ENCODE measurements around the gene FKBP14. TPM values are rescaled to one million over a fixed set of nuclear protein-coding genes. Genes with fewer than 3 reads are reported as not detected.

Gene FKBP14
- total RNA-seq: 10 to 100 TPM; 14.3 to 17.6 TPM
- long read RNA-seq, full-length matches to known transcripts: 20 of 23 reads
- long read RNA-seq, partial matches to known transcripts: 0 of 23 reads
- long read RNA-seq, other reads (novel, unspliced or antisense): 3 of 23 reads

GRCh38 chr7:30026229-30027064 is at the start of gene FKBP14:
FKBP14 (minus strand) TSS chr7:30026702; CDS start chr7:30026508, 194 bp downstream.
- intact Hi-C loops (cut with DNase I): no loop called here
- peak; percentile 98 for DNase-seq
- peak; percentile 93 to 95 for ATAC-seq

- intact Hi-C loops (cut with DNase I): no loop called here
- peak in 1 of 2 donors; percentile 34 for ATAC-seq
- no peak for DNase-seq
Measured at GRCh38 chr7:30074422-30075030, 48.0 kb upstream of the FKBP14 start.

GRCh38 chr7:30072735-30073134 is 46.2 kb upstream of the FKBP14 start:
- intact Hi-C loops (cut with DNase I): no loop called here
- no peak for DNase-seq
- no peak for ATAC-seq

- intact Hi-C loops (cut with DNase I): no loop called here
- DNase-seq: no peak
- no peak for ATAC-seq
Measured at GRCh38 chr7:30070052-30070451, 43.5 kb upstream of the FKBP14 start.

- intact Hi-C loops (cut with DNase I): loop anchor here in 1 of 2 donors (10.0 kb wide), 1 partner anchor 324 kb away; no protein-coding TSS in a partner anchor
- DNase-seq (no peak), ATAC-seq (no peak)
Measured at GRCh38 chr7:30069096-30069867, 42.8 kb upstream of the FKBP14 start.

- DNase-seq (no peak), ATAC-seq (peak; percentile 44 to 82)
- intact Hi-C loops (cut with DNase I): loop anchor here in 1 of 2 donors (10.0 kb wide), 1 partner anchor 323 kb away; no protein-coding TSS in a partner anchor
Measured at GRCh38 chr7:30068117-30068516, 41.6 kb upstream of the FKBP14 start.

GRCh38 chr7:30066687-30067086 is 40.2 kb upstream of the FKBP14 start:
- ATAC-seq: no peak
- intact Hi-C loops (cut with DNase I): loop anchor here in 1 of 2 donors (10.0 kb wide), 1 partner anchor 322 kb away; no protein-coding TSS in a partner anchor

GRCh38 chr7:30065746-30066145 is 39.2 kb upstream of the FKBP14 start:
- no peak for DNase-seq
- intact Hi-C loops (cut with DNase I): loop anchor here in 1 of 2 donors (10.0 kb wide), 1 partner anchor 321 kb away; no protein-coding TSS in a partner anchor
- ATAC-seq: no peak

More at GRCh38 chr7:30066687-30067086, 40.2 kb upstream of the FKBP14 start:
- DNase-seq: no peak

GRCh38 chr7:30062587-30062986 is 36.1 kb upstream of the FKBP14 start:
- intact Hi-C loops (cut with DNase I): loop anchor here in 1 of 2 donors (5.0 to 10.0 kb wide), 2 partner anchors 115 to 318 kb away; no protein-coding TSS in a partner anchor
- peak; percentile 67 to 85 for ATAC-seq
- DNase-seq: no peak

GRCh38 chr7:30061786-30062185 is 35.3 kb upstream of the FKBP14 start:
- peak; percentile 43 for DNase-seq
- ATAC-seq: peak; percentile 89 to 94
- intact Hi-C loops (cut with DNase I): loop anchor here in 1 of 2 donors (5.0 to 10.0 kb wide), 2 partner anchors 114 to 317 kb away; no protein-coding TSS in a partner anchor

GRCh38 chr7:30057741-30058140 is 31.2 kb upstream of the FKBP14 start:
- intact Hi-C loops (cut with DNase I): no loop called here
- no peak for ATAC-seq
- no peak for DNase-seq

GRCh38 chr7:30053068-30053467 is 26.6 kb upstream of the FKBP14 start:
- intact Hi-C loops (cut with DNase I): no loop called here
- DNase-seq: no peak
- ATAC-seq: no peak

GRCh38 chr7:30049173-30049572 is 22.7 kb upstream of the FKBP14 start:
- ATAC-seq (no peak), DNase-seq (no peak)
- intact Hi-C loops (cut with DNase I): no loop called here

- no peak for DNase-seq
- intact Hi-C loops (cut with DNase I): no loop called here
- no peak for ATAC-seq
Measured at GRCh38 chr7:30048582-30048981, 22.1 kb upstream of the FKBP14 start.

GRCh38 chr7:30047124-30047523 is 20.6 kb upstream of the FKBP14 start:
- ATAC-seq (no peak), DNase-seq (no peak)
- intact Hi-C loops (cut with DNase I): no loop called here

- no peak for ATAC-seq
- intact Hi-C loops (cut with DNase I): no loop called here
Measured at GRCh38 chr7:30046127-30046770, 19.7 kb upstream of the FKBP14 start.

GRCh38 chr7:30041526-30042269 is 15.2 kb upstream of the FKBP14 start:
- intact Hi-C loops (cut with DNase I): no loop called here
- ATAC-seq (no peak), DNase-seq (no peak)

More at GRCh38 chr7:30046127-30046770, 19.7 kb upstream of the FKBP14 start:
- DNase-seq: no peak

- ATAC-seq: no peak
- intact Hi-C loops (cut with DNase I): no loop called here
- DNase-seq: no peak
Measured at GRCh38 chr7:30040938-30041337, 14.4 kb upstream of the FKBP14 start.
